Loucy (cell line): ENCODE data around the gene ZNF511.
A peak's percentile ranks its signal among the peaks of the same experiment; 100 is the strongest.

Experiments
- H2AFZ ChIP-seq: fragments of 200-600 bp; sonication (generic); 2 replicates; pipeline ENCODE4 v1.6.0; 2016; ENCODE audit warnings: antibody characterized with exemption, mild to moderate bottlenecking, low read length, moderate library complexity
- H3F3A ChIP-seq: fragments of 200-600 bp; 2 replicates; pipeline ENCODE4 v1.6.0; 2016; ENCODE audit warnings: antibody characterized with exemption, low read depth, mild to moderate bottlenecking
- H3K27me3 ChIP-seq: fragments of 200-600 bp; sonication (generic); 2 replicates; pipeline ENCODE4 v1.6.1; 2014; ENCODE audit warnings: low read length, mild to moderate bottlenecking; ENCODE audit not compliant: insufficient read depth, poor library complexity, severe bottlenecking
- H3K36me3 ChIP-seq: fragments of 200-600 bp; sonication (generic); 2 replicates; pipeline ENCODE4 v1.6.1; 2016; ENCODE audit warnings: low read length; ENCODE audit not compliant: insufficient read depth
- H3K4me1 ChIP-seq: fragments of 200-600 bp; sonication (generic); 2 replicates; pipeline ENCODE4 v1.5.1; 2014; ENCODE audit warnings: low read length, mild to moderate bottlenecking; ENCODE audit not compliant: insufficient read depth, poor library complexity, severe bottlenecking
- H3K4me2 ChIP-seq: fragments of 200-600 bp; sonication (generic); 2 replicates; pipeline ENCODE4 v1.6.0; 2014; ENCODE audit warnings: antibody characterized with exemption, low read length, low read depth, mild to moderate bottlenecking; ENCODE audit not compliant: poor library complexity, severe bottlenecking
- H3K4me3 ChIP-seq: fragments of 200-600 bp; sonication (generic); 2 replicates; pipeline ENCODE4 v1.5.1; 2014; ENCODE audit warnings: low read length, mild to moderate bottlenecking, mixed read lengths; ENCODE audit not compliant: poor library complexity, severe bottlenecking
- H3K79me2 ChIP-seq: fragments of 200-600 bp; sonication (generic); 2 replicates; pipeline ENCODE4 v1.6.1; 2014; ENCODE audit warnings: low read length; ENCODE audit not compliant: insufficient read depth
- H3K9ac ChIP-seq: fragments of 200-600 bp; sonication (generic); 2 replicates; pipeline ENCODE4 v1.6.0; 2014; ENCODE audit warnings: mild to moderate bottlenecking, low read depth, low read length, moderate library complexity; ENCODE audit not compliant: poor library complexity, severe bottlenecking
- H3K9me2 ChIP-seq: fragments of 200-600 bp; sonication (generic); replicated peaks from 2 replicates; pipeline ENCODE4 v1.6.1; 2016; ENCODE audit warnings: low read depth, low read length, mixed read lengths
- H3K9me3 ChIP-seq: fragments of 200-600 bp; sonication (generic); 2 replicates; pipeline ENCODE4 v1.6.1; 2014; ENCODE audit warnings: mild to moderate bottlenecking, antibody characterized with exemption, low read length, low read depth; ENCODE audit not compliant: insufficient read depth
- H4K20me1 ChIP-seq: fragments of 200-600 bp; sonication (generic); 2 replicates; pipeline ENCODE4 v1.6.0; 2014; ENCODE audit warnings: antibody characterized with exemption, low read length, mild to moderate bottlenecking; ENCODE audit not compliant: insufficient read depth, poor library complexity, severe bottlenecking
- CTCF ChIP-seq: fragments of 200-600 bp; sonication (generic); conservative IDR thresholded peaks from 2 replicates; pipeline ENCODE4 v1.5.1; 2014; ENCODE audit warnings: mild to moderate bottlenecking, antibody characterized with exemption, low read length
- EZH2phosphoT487 ChIP-seq: fragments of 200-600 bp; IDR thresholded peaks from 2 replicates; pipeline ENCODE4 v1.6.1; 2018; ENCODE audit warnings: antibody characterized with exemption, mild to moderate bottlenecking, moderate library complexity, borderline replicate concordance

Gene ZNF511

DNA sequence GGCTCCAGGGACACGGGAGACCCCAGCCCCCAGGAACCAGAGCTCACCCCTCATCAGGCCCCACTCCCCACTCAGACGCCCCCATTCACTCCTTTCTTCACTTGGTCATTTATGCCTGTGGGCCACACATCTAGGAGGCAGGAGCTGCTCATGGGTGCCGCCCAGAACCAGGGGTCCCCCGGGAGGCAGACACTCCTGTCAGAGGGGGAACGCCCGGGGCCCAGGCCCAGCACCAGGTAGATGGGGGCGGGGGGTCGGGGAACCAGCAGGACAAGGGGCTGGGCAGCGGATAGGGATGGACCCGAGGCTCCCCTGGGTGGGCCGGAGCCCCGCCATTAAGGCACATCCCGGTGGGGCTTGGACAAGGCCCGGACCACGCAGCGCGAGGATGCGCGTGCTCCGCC is 16.1 kb downstream of the ZNF511 start:
- no peaks in the 10 kb centered on the region for H3K9me2 ChIP-seq
- H3K27me3 ChIP-seq, result no peaks in the 10 kb centered on the region
- H3K36me3 ChIP-seq, result no peaks in the 10 kb centered on the region
- no peak overlapping the region for H2AFZ ChIP-seq
- no peaks in the 10 kb centered on the region for H3K79me2 ChIP-seq
- H3K4me3 ChIP-seq, result no peak overlapping the region
- no peaks in the 10 kb centered on the region for H3K9me3 ChIP-seq
- H4K20me1 ChIP-seq, result no peaks in the 10 kb centered on the region
- H3F3A ChIP-seq, result no peaks in the 10 kb centered on the region
- H3K4me1 ChIP-seq, result peaks cover 10% of the 10 kb centered on the region
- H3K9ac ChIP-seq, result no peak overlapping the region
- TF ChIP-seq CTCF (no peak), EZH2phosphoT487 (no peak)
- H3K4me2 ChIP-seq, result peak overlapping the region; percentile 34

DNA sequence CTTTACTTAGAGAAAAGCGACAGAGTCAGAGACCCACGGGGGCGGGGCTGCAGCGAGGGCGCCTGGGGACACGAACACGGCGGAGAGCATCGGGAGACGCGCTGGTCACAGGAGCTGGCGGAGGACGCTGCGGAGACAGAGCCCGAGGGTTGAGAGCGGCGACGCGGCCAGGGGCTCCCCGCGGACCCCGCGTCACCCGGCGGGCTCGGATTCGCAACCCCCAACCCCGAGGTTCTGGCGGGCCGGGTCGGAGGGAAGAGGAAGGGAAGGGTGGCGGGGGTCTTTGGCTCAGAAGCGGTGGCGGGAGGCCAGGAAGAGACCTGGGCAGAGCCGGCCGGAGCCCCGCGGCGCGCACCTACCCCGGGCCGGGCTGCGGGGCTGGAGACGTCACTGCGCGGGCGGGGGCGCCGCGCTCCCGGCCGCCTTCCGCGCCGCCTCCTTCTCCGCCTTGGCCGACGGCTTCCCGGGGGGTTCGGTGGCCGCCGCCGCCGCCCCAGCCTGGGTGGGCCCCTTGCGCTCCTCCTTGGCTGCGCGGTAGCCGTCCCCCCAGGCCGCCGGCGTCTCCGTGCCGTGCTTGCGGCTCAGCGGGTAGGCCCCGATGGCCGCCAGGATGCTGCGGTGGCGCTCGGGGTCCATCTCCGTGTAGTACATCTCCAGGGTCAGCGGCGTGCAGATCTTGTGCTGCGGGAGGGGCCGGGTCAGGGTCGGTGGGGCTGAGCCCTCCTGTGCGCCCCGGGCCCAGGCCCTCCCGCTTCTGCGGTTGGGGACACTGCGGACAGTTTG is 16.9 kb downstream of the ZNF511 start:
- H4K20me1 ChIP-seq, result no peaks in the 10 kb centered on the region
- H3K36me3 ChIP-seq, result no peaks in the 10 kb centered on the region
- H3K9ac ChIP-seq, result no peak overlapping the region
- H3K9me3 ChIP-seq, result no peaks in the 10 kb centered on the region
- no peaks in the 10 kb centered on the region for H3K27me3 ChIP-seq
- H3K4me1 ChIP-seq, result peaks cover 10% of the 10 kb centered on the region
- H3F3A ChIP-seq, result no peaks in the 10 kb centered on the region
- H2AFZ ChIP-seq, result no peak overlapping the region
- no peaks in the 10 kb centered on the region for H3K79me2 ChIP-seq
- no peak overlapping the region for H3K4me2 ChIP-seq
- no peak overlapping the region for H3K4me3 ChIP-seq
- no peaks in the 10 kb centered on the region for H3K9me2 ChIP-seq
- TF ChIP-seq EZH2phosphoT487 (no peak), CTCF (no peak)

- TF ChIP-seq CTCF, result no peak
- TF ChIP-seq EZH2phosphoT487, result no peak
- no peaks in the 10 kb centered on the region for H3K9me3 ChIP-seq
- no peak overlapping the region for H2AFZ ChIP-seq
- no peaks in the 10 kb centered on the region for H3K27me3 ChIP-seq
- no peak overlapping the region for H3K4me3 ChIP-seq
- no peak overlapping the region for H3K9ac ChIP-seq
- H3K4me1 ChIP-seq, result peaks cover 10% of the 10 kb centered on the region
- H3F3A ChIP-seq, result no peaks in the 10 kb centered on the region
- H3K9me2 ChIP-seq, result no peaks in the 10 kb centered on the region
- H3K4me2 ChIP-seq, result no peak overlapping the region
- H3K79me2 ChIP-seq, result no peaks in the 10 kb centered on the region
- no peaks in the 10 kb centered on the region for H4K20me1 ChIP-seq
- H3K36me3 ChIP-seq, result no peaks in the 10 kb centered on the region
Observed at GRCh38 chr10:133326223-133326551, 17.5 kb downstream of the ZNF511 start.
